K562 (cell line): Measurements from ENCODE around the gene ZNF385C. TPM values are rescaled to one million over a fixed set of nuclear protein-coding genes. Genes with fewer than 3 reads are reported as not detected.

ENCODE experiments used
- BRD9 ChIP-seq: fragments of 450-650 bp; IDR thresholded peaks from 2 replicates; pipeline ENCODE4 v1.6.1; 2018; ENCODE audit warnings: low read depth; ENCODE audit not compliant: partially characterized antibody
- CAMTA2 ChIP-seq: fragments of 250-450 bp; sonication (Bioruptor Pico); conservative IDR thresholded peaks from 2 replicates; pipeline ENCODE4 v1.5.1; 2022
- EP300 ChIP-seq: IDR thresholded peaks from 2 replicates; pipeline ENCODE4 v1.6.1; 2012; ENCODE audit warnings: low read length, improper control_type of control experiment
- EP400 ChIP-seq: fragments of 450-650 bp; IDR thresholded peaks from 2 replicates; pipeline ENCODE4 v1.6.1; 2017; ENCODE audit warnings: antibody characterized with exemption, mild to moderate bottlenecking, moderate library complexity
- HMGN3 ChIP-seq: IDR thresholded peaks from 2 replicates; pipeline ENCODE4 v1.6.1; 2011; ENCODE audit warnings: borderline replicate concordance, low read depth, mild to moderate bottlenecking, mixed read lengths, low read length; ENCODE audit not compliant: insufficient read length; ENCODE audit errors: extremely low read depth
- JUN ChIP-seq, 2 experiments: sonication (generic) in 1 of 2; formaldehyde crosslinking in 1 of 2; IDR thresholded peaks; 2 replicates each; pipeline versions ENCODE4 v1.6.1 to v1.8.0; 2012 to 2022; ENCODE audit warnings: borderline replicate concordance in 2 of 2, mild to moderate bottlenecking in 2 of 2, improper control_type of control experiment in 1 of 2, low read depth in 1 of 2, low read length in 1 of 2, missing genetic modification reagents in 1 of 2
- KDM2B ChIP-seq: fragments of 250-450 bp; sonication (Bioruptor Pico); IDR thresholded peaks from 2 replicates; pipeline ENCODE4 v1.8.0; 2021; ENCODE audit warnings: mild to moderate bottlenecking, moderate library complexity
- MYC ChIP-seq, 2 experiments: fragments of 250-450 bp in 1 of 2; sonication (Bioruptor Pico) in 1 of 2; IDR thresholded peaks; 2 replicates each; pipeline versions ENCODE4 v1.5.1 to v1.6.1; 2012 to 2021; ENCODE audit warnings: low read depth in 2 of 2, borderline replicate concordance in 1 of 2, improper control_type of control experiment in 1 of 2, low read length in 1 of 2, mild to moderate bottlenecking in 1 of 2, moderate library complexity in 1 of 2
- NR4A1 ChIP-seq, 2 experiments: fragments of 250-450 bp in 1 of 2; fragments of 450-650 bp in 1 of 2; sonication (Bioruptor Pico) in 1 of 2; IDR thresholded peaks; 2 replicates each; pipeline versions ENCODE4 v1.4.0 to v1.6.1; 2016 to 2020; ENCODE audit warnings: mild to moderate bottlenecking in 2 of 2, missing compliant biosample characterization in 1 of 2, missing genetic modification characterization in 1 of 2, moderate library complexity in 1 of 2
- POLR2A ChIP-seq: fragments of 450-650 bp; conservative IDR thresholded peaks from 2 replicates; pipeline ENCODE4 v1.6.1; 2016
- RB1 ChIP-seq: fragments of 450-650 bp; IDR thresholded peaks from 2 replicates; pipeline ENCODE4 v1.6.1; 2017; ENCODE audit warnings: low read depth, mild to moderate bottlenecking
- RCOR1 ChIP-seq, 2 experiments: IDR thresholded peaks; 2 replicates each; pipeline ENCODE4 v1.6.1; 2012; ENCODE audit warnings: low read depth in 2 of 2, low read length in 2 of 2, borderline replicate concordance in 1 of 2, improper control_type of control experiment in 1 of 2
- SMARCB1 ChIP-seq: IDR thresholded peaks from 2 replicates; pipeline ENCODE4 v1.6.1; 2011; ENCODE audit warnings: improper control_type of control experiment, low read depth; ENCODE audit not compliant: insufficient read length
- SNIP1 ChIP-seq: fragments of 450-650 bp; IDR thresholded peaks from 2 replicates; pipeline ENCODE4 v1.7.1; 2017; ENCODE audit warnings: low read depth, mild to moderate bottlenecking
- SRF ChIP-seq, 2 experiments: fragments of 250-450, 450-650 bp in 1 of 2; sonication (Bioruptor Pico) in 1 of 2; sonication (generic) in 1 of 2; formaldehyde crosslinking; IDR thresholded peaks; 2 replicates each; pipeline versions ENCODE4 v1.5.0 to v1.5.1; 2020 to 2022; ENCODE audit warnings: mild to moderate bottlenecking in 1 of 2, missing genetic modification reagents in 1 of 2
- TCFL5 ChIP-seq: fragments of 250-450 bp; sonication (Bioruptor Pico); conservative IDR thresholded peaks from 2 replicates; pipeline ENCODE4 v1.6.1; 2021; ENCODE audit warnings: mild to moderate bottlenecking, moderate library complexity, matching md5 sums
- TEAD2 ChIP-seq: fragments of 450-650 bp; IDR thresholded peaks from 2 replicates; pipeline ENCODE4 v1.6.1; 2016; ENCODE audit warnings: missing genetic modification characterization, control low read depth, missing compliant biosample characterization
- XRCC5 ChIP-seq: fragments of 200-400 bp; formaldehyde crosslinking; IDR thresholded peaks from 2 replicates; pipeline ENCODE4 v1.6.1; 2017; ENCODE audit warnings: low read depth, mild to moderate bottlenecking, low read length
- ZC3H11A ChIP-seq: IDR thresholded peaks from 2 replicates; pipeline ENCODE4 v1.6.1; 2012; ENCODE audit warnings: low read depth, low read length, improper control_type of control experiment
- ZNF347 ChIP-seq: fragments of 450-650 bp; formaldehyde crosslinking; IDR thresholded peaks from 2 replicates; pipeline ENCODE4 v1.4.0; 2020; ENCODE audit warnings: low read depth, mild to moderate bottlenecking, moderate library complexity
- ZNF79 ChIP-seq: fragments of 250-450 bp; sonication (Bioruptor Pico); IDR thresholded peaks from 2 replicates; pipeline ENCODE4 v1.4.0; 2020; ENCODE audit warnings: low read depth, mild to moderate bottlenecking, moderate library complexity
- polyA plus RNA-seq, 8 experiments: library from polyadenylated mRNA; depleted of rRNA in 4 of 8; stranded (reverse) in 5 of 8; unstranded in 3 of 8; fragments of >200 nt; fragmentation: Nextera tagmentation in 2 of 8; fragmentation: Illumina TruSeq in 1 of 8; extraction: Ambion mirVana in 2 of 8; extraction: Trizol in 1 of 8; gene quantifications; 2 replicates each; pipeline versions ENCODE4 v1.2.1 to v1.2.3, GENCODE V29; 2011 to 2014; ENCODE audit warnings: inconsistent platforms in 1 of 8, missing spikeins in 1 of 8
- total RNA-seq, 7 experiments: library from RNA; depleted of rRNA in 6 of 7; stranded (reverse); fragments of >200 nt in 6 of 7; fragmentation: Illumina TruSeq in 2 of 7; extraction: Trizol in 2 of 7; gene quantifications; 2 replicates each; pipeline versions ENCODE4 v1.2.1 to v1.2.3, GENCODE V29; 2011 to 2021; ENCODE audit warnings: low replicate concordance in 1 of 7
- TF ChIP-seq, protein P1 (sequence below): fragments of 250-450 bp; sonication (Bioruptor Pico); IDR thresholded peaks from 2 replicates; pipeline ENCODE4 v1.5.0; 2021
- TF ChIP-seq, protein P2 (sequence below), 3 experiments: fragments of 200-800 bp in 1 of 3; sonication (Bioruptor generic) in 1 of 3; sonication (generic) in 1 of 3; formaldehyde crosslinking in 1 of 3; IDR thresholded peaks; 2 replicates each; pipeline versions ENCODE4 v1.6.1 to v1.8.0; 2016 to 2022; ENCODE audit warnings: mild to moderate bottlenecking in 2 of 3, missing compliant biosample characterization in 2 of 3, missing genetic modification characterization in 2 of 3, missing genetic modification reagents in 1 of 3
- TF ChIP-seq, protein P3 (sequence below): fragments of 450-650 bp; IDR thresholded peaks from one replicate; pipeline ENCODE4 v1.6.1; 2018; ENCODE audit warnings: mild to moderate bottlenecking, moderate library complexity; ENCODE audit not compliant: partially characterized antibody

Gene ZNF385C
- total and polyA plus RNA-seq, 9 of the 15 experiments (the other 6 are each of a cell fraction or from before 2014, with no cell fraction given), result 0.03 to 0.35 (median 0.18) TPM; not detected in 1

DNA sequence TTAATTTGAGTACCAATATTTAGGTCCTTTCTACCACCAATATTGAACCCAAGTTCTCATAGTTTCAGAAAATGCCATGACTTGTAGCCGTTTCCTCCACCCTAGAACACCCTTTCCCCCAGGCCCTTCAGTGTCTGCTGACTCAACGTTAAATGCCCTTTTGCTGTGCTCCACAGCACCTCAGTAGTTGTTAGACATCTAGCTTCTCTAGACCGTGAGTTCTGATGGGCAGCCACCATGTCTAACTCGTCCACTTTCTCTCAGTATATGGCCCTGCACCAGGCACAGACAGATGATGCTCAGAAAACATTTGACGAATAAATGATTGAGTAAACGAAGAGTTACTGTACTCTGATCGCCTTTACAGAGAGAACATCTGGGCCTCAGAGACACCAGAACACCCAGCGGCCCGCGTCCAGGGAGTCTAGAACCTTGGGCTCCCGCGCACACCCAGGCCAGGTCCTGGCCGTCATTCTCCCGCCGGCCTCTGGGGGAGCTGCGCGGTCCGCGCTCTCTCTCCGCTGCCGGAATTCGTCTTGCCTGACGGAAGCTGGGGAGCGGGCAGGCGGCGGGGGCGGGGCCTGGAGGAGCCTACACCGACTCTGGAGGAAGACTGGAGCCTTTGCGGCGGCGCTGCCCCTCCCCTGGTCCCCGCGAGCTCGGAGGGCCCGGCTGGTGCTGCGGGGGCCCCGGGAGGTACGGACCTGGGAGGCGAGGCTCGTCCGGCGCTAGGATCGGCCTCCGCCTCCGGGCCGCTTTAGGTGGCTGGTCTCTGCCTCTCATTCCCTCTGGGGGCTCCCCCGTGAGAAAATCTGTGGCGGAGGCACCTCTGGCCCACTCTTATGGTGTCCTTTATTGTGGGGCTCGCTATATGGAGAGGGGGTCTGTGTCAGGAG lies 78.5 kb downstream of the ZNF385C start, which contains the start of gene NKIRAS2 (continued):
- TF ChIP-seq JUN (IDR thresholded peaks at IDR 0.05; ENCODE audit: borderline replicate concordance, low read depth, low read length) (peak; percentile 11; the same call in 1 of the 2 replicates), JUN (CRISPR knock-in tag; IDR thresholded peaks at IDR 0.05; ENCODE audit: borderline replicate concordance) (no peak), SRF (CRISPR knock-in tag; IDR thresholded peaks at IDR 0.05) (peak in 1 of 2 experiments; percentile 23; a peak in 1 of 4 replicates), SMARCB1 (no peak), EP300 (peak; percentile 52), RCOR1 (IDR thresholded peaks at IDR 0.05; ENCODE audit: borderline replicate concordance in 1 of 2, low read depth in 2 of 2, low read length in 2 of 2) (peak in 1 of 2 experiments; percentile 28; a peak in 1 of 4 replicates), NR4A1 (CRISPR knock-in tag; IDR thresholded peaks at IDR 0.05) (no peak), NR4A1 (tag; IDR thresholded peaks at IDR 0.05) (no peak), RB1 (peak; percentile 96), MYC (IDR thresholded peaks at IDR 0.05; ENCODE audit: low read depth, low read length) (peak; percentile 72), MYC (CRISPR knock-in tag; IDR thresholded peaks at IDR 0.05; ENCODE audit: borderline replicate concordance, low read depth) (no peak), XRCC5 (peak; percentile 93), CAMTA2 (CRISPR knock-in tag) (no peak), ZC3H11A (peak; percentile 20; the same call in 1 of the 2 replicates), TEAD2 (tag) (peak; percentile 36; the same call in 1 of the 2 replicates), POLR2A (peak; percentile 80), TCFL5 (CRISPR knock-in tag) (no peak), KDM2B (CRISPR knock-in tag) (no peak), HMGN3 (peak; percentile 94), SNIP1 (peak; percentile 90), ZNF79 (CRISPR knock-in tag) (no peak), EP400 (peak; percentile 75), BRD9 (no peak), ZNF347 (no peak)
- TF ChIP-seq, protein P1, sequence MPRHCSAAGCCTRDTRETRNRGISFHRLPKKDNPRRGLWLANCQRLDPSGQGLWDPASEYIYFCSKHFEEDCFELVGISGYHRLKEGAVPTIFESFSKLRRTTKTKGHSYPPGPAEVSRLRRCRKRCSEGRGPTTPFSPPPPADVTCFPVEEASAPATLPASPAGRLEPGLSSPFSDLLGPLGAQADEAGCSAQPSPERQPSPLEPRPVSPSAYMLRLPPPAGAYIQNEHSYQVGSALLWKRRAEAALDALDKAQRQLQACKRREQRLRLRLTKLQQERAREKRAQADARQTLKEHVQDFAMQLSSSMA, result no peak
- TF ChIP-seq, protein P2, sequence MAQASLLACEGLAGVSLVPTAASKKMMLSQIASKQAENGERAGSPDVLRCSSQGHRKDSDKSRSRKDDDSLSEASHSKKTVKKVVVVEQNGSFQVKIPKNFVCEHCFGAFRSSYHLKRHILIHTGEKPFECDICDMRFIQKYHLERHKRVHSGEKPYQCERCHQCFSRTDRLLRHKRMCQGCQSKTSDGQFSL (CRISPR knock-in tag; IDR thresholded peaks at IDR 0.05), result peak; percentile 82; the same call in 1 of the 2 replicates
- TF ChIP-seq, protein P2 (tag; IDR thresholded peaks at IDR 0.05), result no peak
- TF ChIP-seq, protein P3, sequence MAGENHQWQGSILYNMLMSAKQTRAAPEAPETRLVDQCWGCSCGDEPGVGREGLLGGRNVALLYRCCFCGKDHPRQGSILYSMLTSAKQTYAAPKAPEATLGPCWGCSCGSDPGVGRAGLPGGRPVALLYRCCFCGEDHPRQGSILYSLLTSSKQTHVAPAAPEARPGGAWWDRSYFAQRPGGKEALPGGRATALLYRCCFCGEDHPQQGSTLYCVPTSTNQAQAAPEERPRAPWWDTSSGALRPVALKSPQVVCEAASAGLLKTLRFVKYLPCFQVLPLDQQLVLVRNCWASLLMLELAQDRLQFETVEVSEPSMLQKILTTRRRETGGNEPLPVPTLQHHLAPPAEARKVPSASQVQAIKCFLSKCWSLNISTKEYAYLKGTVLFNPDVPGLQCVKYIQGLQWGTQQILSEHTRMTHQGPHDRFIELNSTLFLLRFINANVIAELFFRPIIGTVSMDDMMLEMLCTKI, result no peak
